IMR-90 (cell line): ENCODE data around the gene HTR1D.

Source experiments
- CHD1 ChIP-seq: IDR thresholded peaks from 2 replicates; pipeline ENCODE4 v1.6.1; 2012; ENCODE audit warnings: low read depth, low read length, improper control_type of control experiment
- POLR2A ChIP-seq: IDR thresholded peaks from 2 replicates; pipeline ENCODE4 v1.6.1; 2012; ENCODE audit warnings: mild to moderate bottlenecking, low read depth, low read length

- TF ChIP-seq CHD1 (no peak), POLR2A (no peak)
Observed at GRCh38 chr1:23185381-23185780, 31.9 kb downstream of the HTR1D start.
